Stimulated activated CD4-positive, alpha-beta T cell treated with anti-CD3 and anti-CD28 coated beads, Interleukin-15, amount 100 ng/mL, for 1 hour (primary cell): ENCODE results near the gene RNU2-1.
"Not testable (repeated sequence)": the region's sequence is repeated elsewhere in the genome, so short reads cannot be mapped to it uniquely, and the experiment has no call there.

Experiments
- DNase-seq, 2 donors: peaks; one replicate each; pipeline ENCODE4 v3.0.0-alpha.2; 2020; ENCODE audit warnings: low read depth in 1 of 2, low spot score in 1 of 2

RNU2-1 gene

GRCh38 chr17:43216762-43217613, 16.8 kb downstream of the RNU2-1 start:
- no peak for DNase-seq

- no peak for DNase-seq
These were observed 17.4 kb downstream of the RNU2-1 start for GRCh38 chr17:43216369-43216761.

GRCh38 chr17:43215341-43215740, 18.4 kb downstream of the RNU2-1 start:
- no peak for DNase-seq

- no peak for DNase-seq
These were observed 20.2 kb downstream of the RNU2-1 start for GRCh38 chr17:43213545-43213944.

- no peak for DNase-seq
These were observed 20.9 kb downstream of the RNU2-1 start for GRCh38 chr17:43212641-43213490.

- DNase-seq = peak; percentile 57 to 61
These were observed 22.0 kb downstream of the RNU2-1 start, which contains the start of gene TMEM106A for GRCh38 chr17:43211480-43212402. Gene TMEM106A, plus strand, starts transcription at chr17:43211875. Its CDS starts 1,167 bp downstream, at chr17:43213042.

GRCh38 chr17:43211123-43211479, 22.7 kb downstream of the RNU2-1 start:
- no peak for DNase-seq

- DNase-seq = no peak
These were observed 23.2 kb downstream of the RNU2-1 start for GRCh38 chr17:43210576-43210975.

- DNase-seq = not testable (repeated sequence)
These were observed 30.8 kb downstream of the RNU2-1 start for GRCh38 chr17:43203013-43203412.

- no peak for DNase-seq
These were observed 33.6 kb downstream of the RNU2-1 start for GRCh38 chr17:43200127-43200526.

- no peak for DNase-seq
These were observed 34.1 kb downstream of the RNU2-1 start for GRCh38 chr17:43199633-43200032.

GRCh38 chr17:43193251-43193650, 40.5 kb downstream of the RNU2-1 start:
- DNase-seq = no peak

GRCh38 chr17:43186656-43187055, 47.1 kb downstream of the RNU2-1 start:
- DNase-seq = not testable (repeated sequence)

- no peak for DNase-seq
These were observed 49.9 kb downstream of the RNU2-1 start for GRCh38 chr17:43183921-43184320.
